AG09319 (cell line): ENCODE measurements around the gene EFCAB13.
A peak's percentile ranks its signal among the peaks of the same experiment; 100 is the strongest.

Source experiments
- DNase-seq: peaks from one replicate; pipeline ENCODE4 v3.0.0-alpha.2; 2010; ENCODE audit warnings: low read depth; ENCODE audit errors: extremely low read depth
- TF ChIP-seq, protein P1 (sequence below): IDR thresholded peaks from 2 replicates; pipeline ENCODE4 v1.5.1; 2011; ENCODE audit warnings: low read depth, mild to moderate bottlenecking, inconsistent platforms, low read length, moderate library complexity

The EFCAB13 gene

DNA sequence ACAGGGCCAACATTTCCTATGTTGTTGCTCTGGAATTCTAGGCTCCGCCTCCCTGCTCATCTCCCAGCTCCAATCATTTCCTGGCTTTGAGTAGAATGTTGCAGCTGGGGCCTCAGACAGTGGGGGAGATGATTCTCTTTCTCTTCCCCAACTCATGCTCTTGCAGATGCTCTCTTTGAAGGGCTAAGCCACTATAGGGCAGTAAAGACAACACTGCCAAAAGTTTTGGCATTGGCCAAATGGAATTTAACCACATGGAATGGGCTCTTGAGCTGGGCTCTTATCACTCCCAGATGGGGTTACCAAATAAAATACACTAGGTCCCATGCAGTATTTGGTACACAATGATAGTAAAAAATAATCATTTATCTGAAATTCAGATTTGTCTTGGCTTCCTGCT lies 19.6 kb upstream of the EFCAB13 start:
- TF ChIP-seq, protein P1, sequence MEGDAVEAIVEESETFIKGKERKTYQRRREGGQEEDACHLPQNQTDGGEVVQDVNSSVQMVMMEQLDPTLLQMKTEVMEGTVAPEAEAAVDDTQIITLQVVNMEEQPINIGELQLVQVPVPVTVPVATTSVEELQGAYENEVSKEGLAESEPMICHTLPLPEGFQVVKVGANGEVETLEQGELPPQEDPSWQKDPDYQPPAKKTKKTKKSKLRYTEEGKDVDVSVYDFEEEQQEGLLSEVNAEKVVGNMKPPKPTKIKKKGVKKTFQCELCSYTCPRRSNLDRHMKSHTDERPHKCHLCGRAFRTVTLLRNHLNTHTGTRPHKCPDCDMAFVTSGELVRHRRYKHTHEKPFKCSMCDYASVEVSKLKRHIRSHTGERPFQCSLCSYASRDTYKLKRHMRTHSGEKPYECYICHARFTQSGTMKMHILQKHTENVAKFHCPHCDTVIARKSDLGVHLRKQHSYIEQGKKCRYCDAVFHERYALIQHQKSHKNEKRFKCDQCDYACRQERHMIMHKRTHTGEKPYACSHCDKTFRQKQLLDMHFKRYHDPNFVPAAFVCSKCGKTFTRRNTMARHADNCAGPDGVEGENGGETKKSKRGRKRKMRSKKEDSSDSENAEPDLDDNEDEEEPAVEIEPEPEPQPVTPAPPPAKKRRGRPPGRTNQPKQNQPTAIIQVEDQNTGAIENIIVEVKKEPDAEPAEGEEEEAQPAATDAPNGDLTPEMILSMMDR, result no peak
- no peak for DNase-seq

DNA sequence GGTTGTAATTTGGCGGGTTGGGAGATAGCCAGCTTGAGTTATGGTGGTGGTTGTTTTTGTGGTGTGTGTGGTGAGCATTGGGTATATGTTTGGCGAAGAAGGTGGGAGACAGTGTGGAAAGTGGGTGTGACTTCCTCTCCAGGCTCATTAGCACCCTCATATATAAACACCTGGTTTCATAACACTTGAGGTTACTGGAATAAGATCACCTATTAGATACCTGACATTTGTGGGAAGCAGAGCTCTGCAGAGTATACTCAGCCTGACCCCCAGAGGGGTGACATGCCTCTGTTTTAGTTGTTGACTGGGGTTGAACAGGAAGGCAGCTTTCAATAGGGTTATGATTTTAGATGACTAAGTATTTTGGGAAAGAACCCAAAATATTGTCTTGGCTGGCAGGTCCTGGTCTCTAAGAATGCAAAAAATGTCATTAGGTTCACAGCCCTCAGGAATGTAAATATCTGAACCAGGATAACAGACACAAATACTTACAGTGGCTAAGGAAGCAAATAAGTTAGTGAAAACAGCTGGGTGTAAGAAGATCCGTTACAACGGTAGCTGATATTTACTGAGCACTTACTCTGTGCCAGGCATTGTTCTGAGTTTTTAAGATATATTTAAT lies 18.3 kb upstream of the EFCAB13 start:
- DNase-seq, result peak; percentile 80
- TF ChIP-seq, protein P1, result no peak

DNA sequence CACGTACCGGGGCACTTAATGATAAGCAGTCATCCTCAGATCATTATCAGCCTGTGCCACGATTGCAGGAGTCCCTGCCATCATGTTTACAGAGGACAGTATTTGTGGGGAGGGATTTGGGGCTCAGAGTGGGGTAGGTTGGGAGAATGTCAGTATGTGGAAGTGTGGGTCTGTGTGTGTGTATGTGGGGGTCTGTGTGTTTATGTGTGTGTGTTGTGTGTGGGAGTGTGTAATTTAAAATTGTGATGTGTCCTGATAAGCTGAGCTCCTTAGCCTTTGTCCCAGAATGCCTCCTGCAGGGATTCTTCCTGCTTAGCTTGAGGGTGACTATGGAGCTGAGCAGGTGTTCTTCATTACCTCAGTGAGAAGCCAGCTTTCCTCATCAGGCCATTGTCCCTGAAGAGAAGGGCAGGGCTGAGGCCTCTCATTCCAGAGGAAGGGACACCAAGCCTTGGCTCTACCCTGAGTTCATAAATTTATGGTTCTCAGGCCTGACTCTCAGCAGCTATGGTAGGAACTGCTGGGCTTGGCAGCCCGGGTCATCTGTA lies 13.5 kb upstream of the EFCAB13 start:
- DNase-seq, result no peak
- TF ChIP-seq, protein P1, result no peak

DNA sequence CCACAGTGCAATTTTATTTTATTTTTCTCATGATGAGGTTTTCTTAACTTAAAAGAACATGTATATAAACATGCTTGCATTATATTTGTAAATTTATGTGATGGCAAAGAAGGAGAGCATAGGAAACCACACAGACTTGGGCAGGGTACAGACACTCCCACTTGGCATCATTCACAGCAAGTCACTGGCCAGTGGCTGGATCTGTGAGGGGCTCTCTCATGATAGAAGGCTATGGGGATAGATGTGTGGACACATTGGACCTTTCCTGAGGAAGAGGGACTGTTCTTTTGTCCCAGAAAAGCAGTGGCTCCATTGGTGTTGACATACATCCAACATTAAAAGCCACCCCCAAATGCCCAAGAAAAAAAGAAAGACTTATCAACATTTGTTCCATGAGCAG lies 12.3 kb upstream of the EFCAB13 start:
- no peak for DNase-seq
- TF ChIP-seq, protein P1, result no peak

DNA sequence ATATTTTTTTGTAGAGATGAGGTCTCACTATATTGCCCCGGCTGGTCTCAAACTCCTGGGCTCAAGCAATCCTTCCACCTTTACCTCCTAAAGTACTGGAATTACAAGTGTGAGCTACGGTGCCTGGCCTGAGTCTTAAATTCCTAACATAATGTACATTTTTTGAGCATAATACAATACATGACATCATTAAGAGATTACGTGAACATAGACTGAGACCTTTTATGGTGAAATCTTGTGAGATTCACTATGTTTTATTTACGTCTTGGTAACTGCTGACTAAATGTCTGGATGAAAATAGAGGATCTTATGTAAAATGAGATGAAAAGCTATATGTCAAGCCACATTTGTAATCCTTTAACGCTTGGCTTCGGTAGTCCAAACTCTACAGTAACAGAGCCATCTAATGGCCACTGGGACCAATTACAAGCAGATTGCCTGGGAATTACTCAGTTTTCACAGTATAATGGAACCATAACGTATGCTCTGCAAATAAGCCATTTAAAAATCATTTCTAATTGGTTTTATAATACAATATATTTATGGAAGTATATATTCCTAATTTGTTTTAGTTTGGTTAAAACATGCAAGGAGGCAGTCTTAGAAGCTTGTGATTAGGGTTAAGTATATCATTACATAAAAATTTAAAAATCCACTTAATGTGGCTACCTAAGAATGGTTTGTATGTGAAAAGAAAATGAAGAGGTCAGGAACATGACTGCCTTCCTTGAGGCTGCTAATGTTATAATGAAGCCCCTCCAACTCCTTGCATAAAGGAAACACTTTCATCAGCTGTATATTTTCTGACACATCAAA lies 8.1 kb upstream of the EFCAB13 start:
- TF ChIP-seq, protein P1, result peak; percentile 80
- no peak for DNase-seq

DNA sequence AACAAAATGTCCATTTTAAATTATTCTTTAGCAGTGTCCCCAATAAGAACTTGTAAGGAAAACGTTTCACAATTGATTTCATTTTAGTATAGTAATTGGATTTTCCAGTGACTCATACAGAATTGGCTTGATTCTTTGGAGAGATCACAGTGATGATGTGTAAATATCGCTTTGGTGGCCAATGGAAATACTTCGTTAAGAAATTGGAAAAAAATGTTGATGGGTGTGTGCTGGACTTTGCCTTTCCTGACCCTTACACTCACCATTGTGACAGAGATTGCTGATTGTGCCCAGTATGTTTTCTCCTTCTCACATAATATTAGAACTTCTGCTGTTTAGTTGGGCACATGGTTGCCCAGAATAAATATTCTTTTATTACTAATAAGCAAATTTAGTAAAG lies 7.4 kb upstream of the EFCAB13 start:
- DNase-seq, result no peak
- TF ChIP-seq, protein P1, result no peak

DNA sequence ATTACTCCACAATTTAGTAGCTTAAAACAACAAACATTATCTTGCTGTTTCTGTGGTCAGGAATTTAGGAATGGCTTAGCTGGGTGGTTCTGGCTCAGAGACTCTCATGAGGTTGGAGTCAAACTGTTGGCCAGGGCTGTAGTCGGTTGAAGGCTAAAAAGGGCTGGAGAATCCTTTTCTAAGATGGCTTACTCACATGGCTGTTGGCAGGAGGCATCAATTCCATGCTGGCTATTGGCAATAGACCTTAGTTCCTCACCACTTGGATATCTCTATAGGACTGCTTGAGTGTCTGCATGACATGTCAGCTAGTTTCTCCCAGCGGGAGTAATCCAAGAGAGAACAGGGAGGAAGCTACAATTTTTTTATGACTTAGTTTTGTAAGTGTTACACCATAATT lies 6.6 kb upstream of the EFCAB13 start:
- no peak for DNase-seq
- TF ChIP-seq, protein P1, result no peak
